ENCODE measurements around the gene C17orf107. TPM values are rescaled to one million over a fixed set of nuclear protein-coding genes. Genes with fewer than 3 reads are reported as not detected.

Gene C17orf107
- total RNA-seq, 1 experiment from 2014 or later: 1.0 TPM

DNA sequence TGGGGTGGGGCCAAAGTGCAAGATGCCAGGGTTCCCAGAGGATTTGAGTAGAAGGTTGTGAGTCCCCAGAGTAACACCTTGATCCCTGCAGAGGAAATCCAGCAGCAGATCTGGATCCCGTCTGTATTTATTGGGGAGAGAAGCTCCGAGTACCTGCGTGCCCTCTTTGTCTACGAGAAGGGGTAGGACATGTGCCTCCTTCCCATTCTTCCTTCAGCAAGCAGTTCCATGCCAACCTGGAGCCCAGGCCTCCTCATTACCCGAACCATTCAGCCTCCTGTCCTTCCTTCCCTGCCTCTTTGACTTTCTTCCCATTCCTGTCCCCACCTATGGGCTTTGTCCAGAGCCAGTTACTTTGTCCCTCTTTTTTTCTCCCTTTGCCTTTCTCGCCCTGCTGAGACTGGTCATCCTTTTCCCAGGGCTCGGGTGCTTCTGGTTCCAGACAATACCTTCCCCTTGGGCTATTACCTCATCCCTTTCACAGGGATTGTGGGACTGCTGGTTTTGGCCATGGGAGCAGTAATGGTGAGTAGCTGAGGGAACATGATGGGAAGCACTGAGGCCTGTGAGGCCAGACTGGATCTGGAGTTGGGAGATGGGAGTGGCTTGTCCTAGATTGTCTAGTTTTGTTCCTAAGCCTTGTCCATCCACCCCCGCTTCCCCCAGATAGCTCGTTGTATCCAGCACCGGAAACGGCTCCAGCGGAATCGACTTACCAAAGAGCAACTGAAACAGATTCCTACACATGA, 43.6 kb downstream of the C17orf107 start:
- H3K4me1 Mint-ChIP-seq (ENCODE audit: low read depth, unreplicated experiment): peaks cover 5% of the 10 kb centered on the region
- ChIA-PET CTCF (no interaction called here), POLR2A (interaction anchor here (0.5 kb wide), 1 partner anchor 66 kb away, joined by 4 read pairs; no protein-coding TSS in a partner anchor)
- no peaks in the 10 kb centered on the region for H3K9me3 Mint-ChIP-seq (ENCODE audit: unreplicated experiment)
- H3K27ac Mint-ChIP-seq (ENCODE audit: unreplicated experiment): no peak overlapping the region
- Histone ChIP-seq H3K36me3 (ENCODE audit: control insufficient read depth, insufficient read depth, low read length) (no peaks in the 10 kb centered on the region; the same call in 1 of the 2 replicates), H3K4me3 (ENCODE audit: low read depth, low read length) (no peak overlapping the region), H3K9me3 (no peaks in the 10 kb centered on the region), H3K27me3 (replicated peaks; ENCODE audit: control insufficient read depth, insufficient read depth, low read length) (no peaks in the 10 kb centered on the region), H3K4me1 (0 out of 2 replicates have a peak, but pooled peaks cover 7% of the 10 kb centered on the region)
- peaks cover 45% of the 10 kb centered on the region for H3K36me3 Mint-ChIP-seq (ENCODE audit: insufficient read depth, unreplicated experiment)
- no peaks in the 10 kb centered on the region for H3K27me3 Mint-ChIP-seq (ENCODE audit: insufficient read depth, unreplicated experiment)
- intact Hi-C loops (cut with micrococcal nuclease; ENCODE audit: unreplicated experiment): no loop called here
- H3K4me3 Mint-ChIP-seq (ENCODE audit: unreplicated experiment): no peak overlapping the region
- no TSS peak for BruUV-seq (replicated peaks)
- DNase-seq: no peak
- TF ChIP-seq, protein P1, sequence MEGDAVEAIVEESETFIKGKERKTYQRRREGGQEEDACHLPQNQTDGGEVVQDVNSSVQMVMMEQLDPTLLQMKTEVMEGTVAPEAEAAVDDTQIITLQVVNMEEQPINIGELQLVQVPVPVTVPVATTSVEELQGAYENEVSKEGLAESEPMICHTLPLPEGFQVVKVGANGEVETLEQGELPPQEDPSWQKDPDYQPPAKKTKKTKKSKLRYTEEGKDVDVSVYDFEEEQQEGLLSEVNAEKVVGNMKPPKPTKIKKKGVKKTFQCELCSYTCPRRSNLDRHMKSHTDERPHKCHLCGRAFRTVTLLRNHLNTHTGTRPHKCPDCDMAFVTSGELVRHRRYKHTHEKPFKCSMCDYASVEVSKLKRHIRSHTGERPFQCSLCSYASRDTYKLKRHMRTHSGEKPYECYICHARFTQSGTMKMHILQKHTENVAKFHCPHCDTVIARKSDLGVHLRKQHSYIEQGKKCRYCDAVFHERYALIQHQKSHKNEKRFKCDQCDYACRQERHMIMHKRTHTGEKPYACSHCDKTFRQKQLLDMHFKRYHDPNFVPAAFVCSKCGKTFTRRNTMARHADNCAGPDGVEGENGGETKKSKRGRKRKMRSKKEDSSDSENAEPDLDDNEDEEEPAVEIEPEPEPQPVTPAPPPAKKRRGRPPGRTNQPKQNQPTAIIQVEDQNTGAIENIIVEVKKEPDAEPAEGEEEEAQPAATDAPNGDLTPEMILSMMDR (IDR thresholded peaks at IDR 0.05; ENCODE audit: insufficient read depth in 1 of 2, low read depth in 1 of 2, low read length in 1 of 2, severe bottlenecking in 1 of 2, unreplicated experiment in 1 of 2): no peak

DNA sequence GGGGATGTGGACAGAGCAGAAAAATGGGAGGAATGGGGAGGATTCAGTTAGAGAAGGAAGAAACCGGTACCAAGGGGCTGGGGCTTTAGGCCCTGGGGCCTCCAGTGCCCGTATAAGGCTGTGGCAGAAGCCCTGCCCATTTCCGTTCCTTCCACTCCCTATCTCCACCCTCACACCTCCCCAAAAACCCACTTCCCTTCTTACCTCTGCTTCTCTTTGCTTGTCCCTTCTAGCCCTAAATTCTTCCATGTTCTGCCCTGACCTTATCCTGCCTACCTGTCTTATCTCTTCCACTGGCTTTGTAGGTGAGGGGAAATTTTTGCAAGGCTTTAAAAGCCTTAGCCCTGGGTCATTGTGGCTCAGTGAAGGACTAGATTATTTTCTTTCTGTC, 44.8 kb downstream of the C17orf107 start:
- H3K27ac Mint-ChIP-seq (ENCODE audit: unreplicated experiment): peak overlapping the region; percentile 12
- no TSS peak for BruUV-seq (replicated peaks)
- peaks cover 50% of the 10 kb centered on the region for H3K36me3 Mint-ChIP-seq (ENCODE audit: insufficient read depth, unreplicated experiment)
- Histone ChIP-seq H3K27me3 (replicated peaks; ENCODE audit: control insufficient read depth, insufficient read depth, low read length) (no peaks in the 10 kb centered on the region), H3K9me3 (no peaks in the 10 kb centered on the region), H3K4me3 (ENCODE audit: low read depth, low read length) (no peak overlapping the region), H3K4me1 (0 out of 2 replicates have a peak, but pooled peaks cover 7% of the 10 kb centered on the region), H3K36me3 (ENCODE audit: control insufficient read depth, insufficient read depth, low read length) (no peaks in the 10 kb centered on the region; the same call in 1 of the 2 replicates)
- CTCF ChIA-PET: no interaction called here
- H3K9me3 Mint-ChIP-seq (ENCODE audit: unreplicated experiment): no peaks in the 10 kb centered on the region
- no peaks in the 10 kb centered on the region for H3K27me3 Mint-ChIP-seq (ENCODE audit: insufficient read depth, unreplicated experiment)
- no peak for DNase-seq
- H3K4me1 Mint-ChIP-seq (ENCODE audit: low read depth, unreplicated experiment): peaks cover 5% of the 10 kb centered on the region
- TF ChIP-seq, protein P1 (IDR thresholded peaks at IDR 0.05; ENCODE audit: insufficient read depth in 1 of 2, low read depth in 1 of 2, low read length in 1 of 2, severe bottlenecking in 1 of 2, unreplicated experiment in 1 of 2): no peak
- POLR2A ChIA-PET: no interaction called here
- no peak overlapping the region for H3K4me3 Mint-ChIP-seq (ENCODE audit: unreplicated experiment)
- intact Hi-C loops (cut with micrococcal nuclease; ENCODE audit: unreplicated experiment): no loop called here

DNA sequence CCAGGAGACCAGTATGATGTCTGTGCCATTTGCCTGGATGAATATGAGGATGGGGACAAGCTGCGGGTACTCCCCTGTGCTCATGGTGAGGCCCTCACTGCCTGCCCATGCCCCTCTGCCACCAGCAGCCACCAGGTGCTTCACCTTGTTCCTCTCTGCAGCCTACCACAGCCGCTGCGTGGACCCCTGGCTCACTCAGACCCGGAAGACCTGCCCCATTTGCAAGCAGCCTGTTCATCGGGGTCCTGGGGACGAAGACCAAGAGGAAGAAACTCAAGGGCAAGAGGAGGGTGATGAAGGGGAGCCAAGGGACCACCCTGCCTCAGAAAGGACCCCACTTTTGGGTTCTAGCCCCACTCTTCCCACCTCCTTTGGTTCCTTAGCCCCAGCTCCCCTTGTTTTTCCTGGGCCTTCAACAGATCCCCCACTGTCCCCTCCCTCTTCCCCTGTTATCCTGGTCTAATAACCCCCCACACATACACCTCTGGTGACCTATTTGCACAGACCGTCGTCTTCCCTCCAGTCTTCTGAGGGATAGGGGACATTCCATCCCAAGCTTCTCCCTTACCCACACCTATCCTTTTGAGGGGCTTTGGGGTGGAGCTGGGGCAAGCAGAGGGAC, 45.3 kb downstream of the C17orf107 start:
- Mint-ChIP-seq H3K4me1 (ENCODE audit: low read depth, unreplicated experiment) (peaks cover 5% of the 10 kb centered on the region), H3K4me3 (ENCODE audit: unreplicated experiment) (no peak overlapping the region), H3K9me3 (ENCODE audit: unreplicated experiment) (no peaks in the 10 kb centered on the region), H3K36me3 (ENCODE audit: insufficient read depth, unreplicated experiment) (peaks cover 50% of the 10 kb centered on the region), H3K27me3 (ENCODE audit: insufficient read depth, unreplicated experiment) (no peaks in the 10 kb centered on the region), H3K27ac (ENCODE audit: unreplicated experiment) (peak overlapping the region; percentile 12)
- Histone ChIP-seq H3K27me3 (replicated peaks; ENCODE audit: control insufficient read depth, insufficient read depth, low read length) (no peaks in the 10 kb centered on the region), H3K36me3 (ENCODE audit: control insufficient read depth, insufficient read depth, low read length) (no peaks in the 10 kb centered on the region; the same call in 1 of the 2 replicates), H3K9me3 (no peaks in the 10 kb centered on the region), H3K4me1 (0 out of 2 replicates have a peak, but pooled peaks cover 7% of the 10 kb centered on the region), H3K4me3 (ENCODE audit: low read depth, low read length) (no peak overlapping the region)
- POLR2A ChIA-PET: no interaction called here
- CTCF ChIA-PET: interaction anchor here (0.7 kb wide), 1 partner anchor 23 kb away, joined by 3 read pairs; the partner anchor contains the start of gene SPAG7
- intact Hi-C loops (cut with micrococcal nuclease; ENCODE audit: unreplicated experiment): no loop called here
- DNase-seq: no peak
- TF ChIP-seq, protein P1 (IDR thresholded peaks at IDR 0.05; ENCODE audit: insufficient read depth in 1 of 2, low read depth in 1 of 2, low read length in 1 of 2, severe bottlenecking in 1 of 2, unreplicated experiment in 1 of 2): no peak
- BruUV-seq (replicated peaks): no TSS peak
